CD8-positive, alpha-beta memory T cell (primary cell): Measurements from ENCODE around the gene PLCB2. TPM values are rescaled to one million over a fixed set of nuclear protein-coding genes. Genes with fewer than 3 reads are reported as not detected.
A peak's percentile ranks its signal among the peaks of the same experiment; 100 is the strongest.

Experiments
- CTCF ChIA-PET: fragments of 350-600 bp; sonication (Branson Sonifier 250); formaldehyde crosslinking; loops from one replicate; lab custom pipeline; 2021; ENCODE audit warnings: antibody characterized with exemption; lab: Charles Lee
- POLR2A ChIA-PET: fragments of 350-600 bp; sonication (Branson Sonifier 250); formaldehyde crosslinking; loops from one replicate; lab custom pipeline; 2021; ENCODE audit warnings: antibody characterized with exemption; lab: Charles Lee
- DNase-seq, 5 donors: peaks; one replicate each; pipeline versions ENCODE4 v3.0.0 to v3.0.0-alpha.2; 2020 to 2022; ENCODE audit warnings: mixed read lengths in 1 of 5
- H3K27ac ChIP-seq: one replicate; pipeline ENCODE4 v1.7.0; 2013; ENCODE audit warnings: low read depth, mild to moderate bottlenecking, low read length, moderate library complexity
- H3K27me3 ChIP-seq: 2 replicates; pipeline ENCODE4 v1.7.0; 2013; ENCODE audit warnings: low read length, mild to moderate bottlenecking; ENCODE audit not compliant: insufficient read depth, poor library complexity, severe bottlenecking
- H3K36me3 ChIP-seq: 2 replicates; pipeline ENCODE4 v1.7.0; 2013; ENCODE audit warnings: mild to moderate bottlenecking, low read length, moderate library complexity; ENCODE audit not compliant: insufficient read depth
- H3K4me1 ChIP-seq: 2 replicates; pipeline ENCODE4 v1.7.0; 2013; ENCODE audit warnings: mild to moderate bottlenecking, low read length, moderate library complexity; ENCODE audit not compliant: insufficient read depth
- H3K4me3 ChIP-seq: 2 replicates; pipeline ENCODE4 v1.7.0; 2013; ENCODE audit warnings: mild to moderate bottlenecking, low read length
- H3K9me3 ChIP-seq: 2 replicates; pipeline ENCODE4 v1.7.0; 2013; ENCODE audit warnings: mild to moderate bottlenecking, low read length
- H3K27ac Mint-ChIP-seq, 8 donors: one replicate each; pipeline ENCODE4 v1.8.0; 2020 to 2021; ENCODE audit warnings: mixed read lengths in 8 of 8, mild to moderate bottlenecking in 6 of 8, inconsistent platforms in 3 of 8, moderate library complexity in 3 of 8
- H3K27me3 Mint-ChIP-seq, 2 donors: one replicate each; pipeline ENCODE4 v1.8.0; 2020 to 2021; ENCODE audit warnings: mixed read lengths in 2 of 2, mild to moderate bottlenecking in 1 of 2, moderate library complexity in 1 of 2
- H3K36me3 Mint-ChIP-seq, 3 donors: one replicate each; pipeline ENCODE4 v1.8.0; 2020 to 2021; ENCODE audit warnings: mixed read lengths in 3 of 3, inconsistent platforms in 1 of 3, mild to moderate bottlenecking in 1 of 3
- H3K4me1 Mint-ChIP-seq, 3 donors: one replicate each; pipeline ENCODE4 v1.8.0; 2020 to 2021; ENCODE audit warnings: mixed read lengths in 3 of 3, inconsistent platforms in 1 of 3, mild to moderate bottlenecking in 1 of 3
- H3K4me3 Mint-ChIP-seq, 7 donors: one replicate each; pipeline ENCODE4 v1.8.0; 2020 to 2021; ENCODE audit warnings: mixed read lengths in 7 of 7, mild to moderate bottlenecking in 6 of 7, moderate library complexity in 4 of 7, inconsistent platforms in 2 of 7
- H3K9me3 Mint-ChIP-seq, 5 donors: one replicate each; pipeline ENCODE4 v1.8.0; 2020 to 2022; ENCODE audit warnings: mixed read lengths in 5 of 5, mild to moderate bottlenecking in 3 of 5, moderate library complexity in 2 of 5, inconsistent platforms in 1 of 5
- polyA plus RNA-seq: library from polyadenylated mRNA; unstranded; fragments of 300-500 nt; fragmentation: Illumina TruSeq; gene quantifications from one replicate; pipeline ENCODE4 v1.2.3, GENCODE V29; 2021
- total RNA-seq, 2 experiments: library from RNA; stranded (reverse); gene quantifications; one replicate each; pipeline ENCODE4 v1.2.3, GENCODE V29; 2021

Gene PLCB2
- total and polyA plus RNA-seq, 3 experiments from 2014 or later = 34.8 to 57.7 (median 57.3) TPM

DNA sequence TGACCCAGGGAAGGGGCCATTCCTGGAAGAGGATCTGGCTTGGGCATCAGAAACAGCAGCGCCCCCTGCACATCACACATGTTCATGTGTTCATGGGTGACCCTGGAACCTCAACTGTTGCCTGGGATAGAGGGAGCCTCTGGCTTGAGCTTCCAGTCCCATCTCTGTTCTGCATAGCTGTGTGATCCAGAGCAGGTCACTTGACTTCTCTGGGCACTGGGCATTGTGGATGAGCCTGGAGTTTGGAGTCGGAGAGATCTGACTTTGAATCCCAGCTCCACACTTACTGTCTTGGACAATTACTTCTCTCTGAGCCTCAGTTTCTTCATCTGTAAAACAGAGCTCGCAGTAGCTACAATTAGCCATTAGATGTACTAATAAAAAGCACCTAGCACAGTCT lies 53.3 kb downstream of the PLCB2 start:
- peaks cover 0 to 2% (median 0%) of the 10 kb centered on the region in 3 donors for H3K36me3 Mint-ChIP-seq
- no peak overlapping the region for H3K4me3 ChIP-seq
- CTCF ChIA-PET = interaction anchor here (1.0 to 2.9 kb wide), 3 partner anchors 20 to 150 kb away, joined by 3 to 10 read pairs (median 3); no protein-coding TSS in a partner anchor
- H3K4me3 Mint-ChIP-seq = peak overlapping the region in 6 of 7 donors; percentile 3 to 83 (median 48)
- peaks cover 7% of the 10 kb centered on the region for H3K4me1 ChIP-seq
- H3K27ac ChIP-seq = no peak overlapping the region
- H3K27ac Mint-ChIP-seq = no peak overlapping the region
- H3K36me3 ChIP-seq = no peaks in the 10 kb centered on the region
- POLR2A ChIA-PET = no interaction called here
- peaks cover 7% of the 10 kb centered on the region for H3K27me3 ChIP-seq
- peaks cover 15 to 22% of the 10 kb centered on the region in 2 donors for H3K27me3 Mint-ChIP-seq
- peaks cover 13 to 22% (median 18%) of the 10 kb centered on the region in 3 donors for H3K4me1 Mint-ChIP-seq
- H3K9me3 Mint-ChIP-seq = no peaks in the 10 kb centered on the region
- H3K9me3 ChIP-seq = no peaks in the 10 kb centered on the region
- DNase-seq = no peak

- peaks cover 7% of the 10 kb centered on the region for H3K27me3 ChIP-seq
- Mint-ChIP-seq H3K4me3 (peak overlapping the region; percentile 51 to 89 (median 79)), H3K36me3 (peaks cover 0 to 2% (median 0%) of the 10 kb centered on the region in 3 donors), H3K27ac (peak overlapping the region in 3 of 8 donors; percentile 10 to 93 (median 63)), H3K4me1 (peaks cover 13 to 22% (median 18%) of the 10 kb centered on the region in 3 donors), H3K9me3 (no peaks in the 10 kb centered on the region), H3K27me3 (peaks cover 15 to 22% of the 10 kb centered on the region in 2 donors)
- peaks cover 7% of the 10 kb centered on the region for H3K4me1 ChIP-seq
- no peaks in the 10 kb centered on the region for H3K9me3 ChIP-seq
- H3K4me3 ChIP-seq = peak overlapping the region; percentile 32
- H3K27ac ChIP-seq = no peak overlapping the region
- DNase-seq = no peak
- CTCF ChIA-PET = no interaction called here
- no peaks in the 10 kb centered on the region for H3K36me3 ChIP-seq
- POLR2A ChIA-PET = no interaction called here
These were observed 54.5 kb downstream of the PLCB2 start for GRCh38 chr15:40253167-40253790.

GRCh38 chr15:40252438-40253166 lies 55.1 kb downstream of the PLCB2 start:
- H3K4me1 Mint-ChIP-seq = peaks cover 13 to 22% (median 18%) of the 10 kb centered on the region in 3 donors
- peaks cover 7% of the 10 kb centered on the region for H3K27me3 ChIP-seq
- H3K27ac Mint-ChIP-seq = peak overlapping the region in 2 of 8 donors; percentile 10 to 63
- H3K4me3 Mint-ChIP-seq = peak overlapping the region; percentile 51 to 89 (median 79)
- ChIA-PET CTCF (no interaction called here), POLR2A (no interaction called here)
- H3K9me3 ChIP-seq = no peaks in the 10 kb centered on the region
- H3K4me3 ChIP-seq = peak overlapping the region; percentile 32
- peaks cover 15 to 22% of the 10 kb centered on the region in 2 donors for H3K27me3 Mint-ChIP-seq
- peaks cover 7% of the 10 kb centered on the region for H3K4me1 ChIP-seq
- DNase-seq = peak in 2 of 5 donors; percentile 4 to 25
- H3K36me3 Mint-ChIP-seq = peaks cover 0 to 2% (median 0%) of the 10 kb centered on the region in 3 donors
- H3K9me3 Mint-ChIP-seq = no peaks in the 10 kb centered on the region
- no peaks in the 10 kb centered on the region for H3K36me3 ChIP-seq
- no peak overlapping the region for H3K27ac ChIP-seq

DNA sequence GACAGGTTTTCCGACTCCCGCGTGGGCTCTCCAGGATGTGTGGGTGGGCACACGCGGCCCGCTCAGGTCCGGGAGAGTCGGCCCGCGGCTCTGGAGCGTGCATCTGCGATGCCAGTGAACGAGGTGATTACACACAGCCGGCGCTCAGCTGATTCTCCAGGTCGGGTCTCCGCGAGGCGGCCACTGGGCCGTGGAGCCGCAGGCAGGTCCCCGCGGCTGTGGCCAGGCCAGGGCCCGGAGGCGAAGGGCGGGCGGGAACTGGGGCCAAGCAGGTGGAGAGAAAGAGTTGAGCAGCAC lies 55.6 kb downstream of the PLCB2 start:
- Mint-ChIP-seq H3K4me3 (peak overlapping the region in 5 of 7 donors; percentile 18 to 78 (median 53)), H3K27me3 (peaks cover 15 to 22% of the 10 kb centered on the region in 2 donors), H3K4me1 (peaks cover 13 to 22% (median 18%) of the 10 kb centered on the region in 3 donors), H3K27ac (no peak overlapping the region), H3K36me3 (peaks cover 0 to 2% (median 0%) of the 10 kb centered on the region in 3 donors), H3K9me3 (no peaks in the 10 kb centered on the region)
- peaks cover 7% of the 10 kb centered on the region for H3K27me3 ChIP-seq
- peaks cover 7% of the 10 kb centered on the region for H3K4me1 ChIP-seq
- no peak overlapping the region for H3K4me3 ChIP-seq
- no peaks in the 10 kb centered on the region for H3K9me3 ChIP-seq
- CTCF ChIA-PET = no interaction called here
- no peak for DNase-seq
- POLR2A ChIA-PET = no interaction called here
- H3K36me3 ChIP-seq = no peaks in the 10 kb centered on the region
- no peak overlapping the region for H3K27ac ChIP-seq

GRCh38 chr15:40251486-40252140 lies 56.1 kb downstream of the PLCB2 start:
- POLR2A ChIA-PET = no interaction called here
- Mint-ChIP-seq H3K27me3 (peaks cover 15 to 22% of the 10 kb centered on the region in 2 donors), H3K36me3 (peaks cover 0 to 2% (median 0%) of the 10 kb centered on the region in 3 donors)

GRCh38 chr15:40250771-40251483 lies 56.8 kb downstream of the PLCB2 start:
- peaks cover 15 to 22% of the 10 kb centered on the region in 2 donors for H3K27me3 Mint-ChIP-seq
- no peaks in the 10 kb centered on the region for H3K9me3 ChIP-seq
- H3K9me3 Mint-ChIP-seq = no peaks in the 10 kb centered on the region
- peak in 1 of 5 donors; percentile 39 for DNase-seq
- ChIA-PET CTCF (interaction anchor here (1.7 kb wide), 1 partner anchor 24 kb away, joined by 6 read pairs; no protein-coding TSS in a partner anchor), POLR2A (no interaction called here)
- H3K36me3 ChIP-seq = no peaks in the 10 kb centered on the region
- no peak overlapping the region for H3K4me3 ChIP-seq
- peaks cover 9 to 15% (median 11%) of the 10 kb centered on the region in 3 donors for H3K4me1 Mint-ChIP-seq
- H3K36me3 Mint-ChIP-seq = peaks cover 0 to 2% (median 0%) of the 10 kb centered on the region in 3 donors
- peaks cover 7% of the 10 kb centered on the region for H3K27me3 ChIP-seq
- H3K4me1 ChIP-seq = no peaks in the 10 kb centered on the region
- peak overlapping the region in 1 of 8 donors; percentile 25 for H3K27ac Mint-ChIP-seq
- H3K4me3 Mint-ChIP-seq = peak overlapping the region; percentile 48 to 78 (median 67)
- no peak overlapping the region for H3K27ac ChIP-seq

More at GRCh38 chr15:40251486-40252140, 56.1 kb downstream of the PLCB2 start:
- no peak for DNase-seq
- CTCF ChIA-PET = no interaction called here
- peak overlapping the region; percentile 53 to 78 (median 67) for H3K4me3 Mint-ChIP-seq
- H3K36me3 ChIP-seq = no peaks in the 10 kb centered on the region
- peaks cover 7% of the 10 kb centered on the region for H3K27me3 ChIP-seq
- no peak overlapping the region for H3K4me3 ChIP-seq
- H3K9me3 ChIP-seq = no peaks in the 10 kb centered on the region
- peaks cover 12 to 20% (median 15%) of the 10 kb centered on the region in 3 donors for H3K4me1 Mint-ChIP-seq
- H3K27ac ChIP-seq = no peak overlapping the region
- H3K9me3 Mint-ChIP-seq = no peaks in the 10 kb centered on the region
- H3K4me1 ChIP-seq = peaks cover 7% of the 10 kb centered on the region
- peak overlapping the region in 1 of 8 donors; percentile 25 for H3K27ac Mint-ChIP-seq

DNA sequence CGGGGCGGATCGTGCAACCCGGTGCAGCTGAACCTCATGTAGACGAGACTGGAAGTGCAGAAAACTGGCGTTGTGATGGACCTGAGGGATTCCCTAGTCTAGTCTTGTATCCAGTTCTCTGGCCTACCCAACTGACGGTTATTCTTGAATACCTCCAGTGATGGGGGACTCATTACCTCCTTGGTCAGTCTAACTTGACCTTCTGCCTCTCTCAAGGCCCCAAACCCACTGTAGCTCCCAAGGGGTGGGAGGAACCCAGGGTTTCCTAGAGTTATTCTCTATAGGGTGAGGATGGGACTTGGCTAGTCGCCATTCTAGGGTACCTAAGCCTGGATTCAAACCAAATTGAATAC lies 57.5 kb downstream of the PLCB2 start:
- Histone ChIP-seq H3K4me3 (no peak overlapping the region), H3K27me3 (peaks cover 7% of the 10 kb centered on the region), H3K36me3 (no peaks in the 10 kb centered on the region), H3K27ac (no peak overlapping the region), H3K9me3 (no peaks in the 10 kb centered on the region), H3K4me1 (no peaks in the 10 kb centered on the region)
- H3K4me3 Mint-ChIP-seq = peak overlapping the region in 1 of 7 donors; percentile 70
- POLR2A ChIA-PET = no interaction called here
- H3K36me3 Mint-ChIP-seq = peaks cover 0 to 2% (median 0%) of the 10 kb centered on the region in 3 donors
- peaks cover 9 to 15% (median 11%) of the 10 kb centered on the region in 3 donors for H3K4me1 Mint-ChIP-seq
- H3K9me3 Mint-ChIP-seq = no peaks in the 10 kb centered on the region
- DNase-seq = no peak
- peaks cover 15 to 22% of the 10 kb centered on the region in 2 donors for H3K27me3 Mint-ChIP-seq
- no peak overlapping the region for H3K27ac Mint-ChIP-seq
- CTCF ChIA-PET = interaction anchor here (1.7 kb wide), 1 partner anchor 25 kb away, joined by 6 read pairs; no protein-coding TSS in a partner anchor
